Breast epithelium (tissue), 3 donors: ENCODE results near the gene DHRS13.

Source experiments
- POLR2A ChIP-seq: fragments of 450-650 bp; IDR thresholded peaks from one replicate; pipeline ENCODE4 v1.6.1; 2016; ENCODE audit warnings: antibody characterized with exemption, mild to moderate bottlenecking, moderate library complexity
- POLR2AphosphoS5 ChIP-seq, 3 donors: sonication (generic); formaldehyde crosslinking; IDR thresholded peaks; one replicate each; pipeline ENCODE4 v1.6.1; 2017; ENCODE audit warnings: antibody characterized with exemption in 3 of 3
- TF ChIP-seq, protein P1 (sequence below), 3 donors: fragments of 450-650 bp; IDR thresholded peaks; one replicate each; pipeline ENCODE4 v1.5.1; 2016 to 2017; ENCODE audit warnings: antibody characterized with exemption in 3 of 3, mild to moderate bottlenecking in 3 of 3, moderate library complexity in 3 of 3

DNA sequence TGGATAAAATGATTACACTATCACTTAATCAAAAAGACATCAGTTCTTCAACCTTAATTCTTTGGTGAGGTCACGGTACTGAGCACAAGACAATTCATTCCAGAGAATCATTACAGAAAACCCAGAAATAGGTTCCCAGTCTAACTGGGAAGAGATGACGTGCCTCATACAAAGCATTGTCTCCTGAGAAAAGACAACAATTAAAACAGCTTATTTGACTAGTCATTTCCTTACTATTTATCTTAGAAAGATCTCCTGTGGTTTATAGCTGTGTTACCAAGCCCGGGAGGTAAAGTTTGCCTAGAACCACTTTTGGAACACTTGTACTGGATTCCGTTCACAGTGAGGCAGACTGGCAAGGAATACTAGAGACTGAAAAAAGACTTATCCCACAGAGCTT is 43.4 kb upstream of the DHRS13 start:
- TF ChIP-seq, protein P1, sequence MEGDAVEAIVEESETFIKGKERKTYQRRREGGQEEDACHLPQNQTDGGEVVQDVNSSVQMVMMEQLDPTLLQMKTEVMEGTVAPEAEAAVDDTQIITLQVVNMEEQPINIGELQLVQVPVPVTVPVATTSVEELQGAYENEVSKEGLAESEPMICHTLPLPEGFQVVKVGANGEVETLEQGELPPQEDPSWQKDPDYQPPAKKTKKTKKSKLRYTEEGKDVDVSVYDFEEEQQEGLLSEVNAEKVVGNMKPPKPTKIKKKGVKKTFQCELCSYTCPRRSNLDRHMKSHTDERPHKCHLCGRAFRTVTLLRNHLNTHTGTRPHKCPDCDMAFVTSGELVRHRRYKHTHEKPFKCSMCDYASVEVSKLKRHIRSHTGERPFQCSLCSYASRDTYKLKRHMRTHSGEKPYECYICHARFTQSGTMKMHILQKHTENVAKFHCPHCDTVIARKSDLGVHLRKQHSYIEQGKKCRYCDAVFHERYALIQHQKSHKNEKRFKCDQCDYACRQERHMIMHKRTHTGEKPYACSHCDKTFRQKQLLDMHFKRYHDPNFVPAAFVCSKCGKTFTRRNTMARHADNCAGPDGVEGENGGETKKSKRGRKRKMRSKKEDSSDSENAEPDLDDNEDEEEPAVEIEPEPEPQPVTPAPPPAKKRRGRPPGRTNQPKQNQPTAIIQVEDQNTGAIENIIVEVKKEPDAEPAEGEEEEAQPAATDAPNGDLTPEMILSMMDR (IDR thresholded peaks at IDR 0.05) = no peak
- no peak for TF ChIP-seq POLR2A
- no peak for TF ChIP-seq POLR2AphosphoS5 (IDR thresholded peaks at IDR 0.05)
